Adipose tissue (tissue), 3 donors: ENCODE data around the gene GPR151. TPM values are rescaled to one million over a fixed set of nuclear protein-coding genes. Genes with fewer than 3 reads are reported as not detected.

Experiments
- H3K27ac ChIP-seq: one replicate; pipeline ENCODE4 v1.5.1; 2013; ENCODE audit warnings: low read depth, low read length
- WGBS, 3 donors: extraction: QIAGEN DNeasy Blood & Tissue Kit; methylation state at CpG; one replicate each; pipeline ENCODE4 v1.1.7; 2013; 5-methylcytosine and 5-hydroxymethylcytosine counted together
- polyA plus RNA-seq, 3 donors: library from polyadenylated mRNA; stranded (reverse); fragments of 200-250 nt; gene quantifications; one replicate each; pipeline ENCODE4 v1.2.3, GENCODE V29; 2013
- donor health status: healthy with polysubstance abuse.
- donor health status: Bipolar disorder and iron deficiency.
- donor health status: healthy.

The GPR151 gene
- polyA plus RNA-seq, 3 donors, result not detected

DNA sequence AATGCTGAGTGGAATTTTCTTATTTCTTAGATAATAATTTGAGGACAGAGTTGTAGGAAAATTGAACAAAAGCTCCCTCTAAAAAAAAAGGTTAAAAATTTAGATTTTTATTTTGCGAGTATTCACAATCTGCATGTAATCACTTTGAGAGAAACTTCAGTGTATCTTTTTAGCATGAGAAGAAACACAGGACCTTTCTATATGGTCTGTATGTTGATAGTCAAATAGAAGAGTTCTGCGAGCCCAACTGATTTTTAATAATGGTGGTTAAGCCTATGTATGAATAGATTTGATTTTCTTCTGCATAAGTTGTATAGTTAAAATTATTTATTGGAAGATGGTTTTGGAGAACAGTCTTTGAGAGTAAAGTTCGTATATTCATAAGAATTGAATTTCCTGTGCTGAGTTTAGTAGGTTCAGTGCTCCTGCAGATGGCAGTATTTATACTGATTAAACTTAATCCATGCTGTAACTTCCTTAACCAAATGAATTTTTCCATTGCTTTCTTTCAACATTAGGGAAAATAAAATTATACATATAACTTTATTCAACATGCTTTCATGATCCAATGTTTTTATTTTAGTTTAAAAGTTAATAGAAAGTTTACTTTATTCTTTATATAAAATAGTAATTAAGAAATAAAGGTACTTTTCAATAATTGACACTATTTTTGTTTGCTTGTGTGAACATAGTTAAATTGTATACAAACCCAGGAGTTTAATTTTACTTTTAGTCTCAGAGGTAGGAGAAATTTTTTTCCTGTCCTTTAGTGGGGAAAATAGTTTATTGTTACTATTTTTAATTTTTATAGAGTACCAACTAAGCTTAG is 49.3 kb downstream of the GPR151 start:
- WGBS, 3 donors, result 57 to 67% (median 60%) methylated on average over 3 of the region's 3 CpGs
- no peak overlapping the region for H3K27ac ChIP-seq

DNA sequence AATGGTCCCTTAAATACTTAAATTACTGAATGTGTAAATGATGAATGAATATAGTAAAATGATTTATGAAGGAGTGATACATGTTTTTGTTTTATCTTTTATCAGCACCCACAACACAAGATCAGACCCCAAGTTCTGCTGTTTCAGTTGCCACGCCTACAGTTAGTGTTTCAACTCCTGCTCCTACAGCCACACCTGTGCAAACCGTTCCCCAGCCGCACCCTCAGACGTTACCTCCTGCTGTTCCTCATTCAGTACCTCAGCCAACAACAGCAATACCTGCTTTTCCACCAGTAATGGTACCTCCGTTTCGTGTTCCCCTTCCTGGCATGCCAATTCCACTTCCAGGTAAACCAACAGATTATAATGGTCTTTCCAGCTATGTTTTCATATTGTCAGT is 52.5 kb downstream of the GPR151 start:
- H3K27ac ChIP-seq, result no peak overlapping the region
- WGBS, 3 donors, result 82 to 91% (median 89%) methylated on average over 6 of the region's 6 CpGs

Other genes with a start within 250 kb of the GPR151 start
- gene POU4F3, start 177.4 kb downstream of the GPR151 start, polyA plus RNA-seq, result under 1 TPM in 1 of 3 donors, not detected in 2; 0.06 TPM
- gene TCERG1, start 68.9 kb downstream of the GPR151 start, polyA plus RNA-seq, result 10 to 100 TPM; 10.5 to 26.9 (median 19.0) TPM